HCT116 (cell line): Measurements from ENCODE around the gene ZCCHC2. TPM values are rescaled to one million over a fixed set of nuclear protein-coding genes. Genes with fewer than 3 reads are reported as not detected.

Experiments
- ATAC-seq: fragments of 200-7000 bp; cut with Tn5 transposase; 2 replicates; pipeline ENCODE4 v1.9.1; 2020; ENCODE audit warnings: mild to moderate bottlenecking, moderate library complexity
- BruUV-seq: library from RNA; stranded (reverse); fragments of 400-500 nt; replicated peaks from 2 replicates; lab custom pipeline; 2021; lab: Mats Ljungman, UMichigan
- CTCF ChIA-PET: fragments of 300-600 bp; sonication (Branson Sonifier 250); formaldehyde crosslinking; loops from one replicate; lab custom pipeline; 2021; ENCODE audit warnings: antibody characterized with exemption; lab: Charles Lee
- POLR2A ChIA-PET: fragments of 300-600, 350-600 bp; sonication (Branson Sonifier 250); formaldehyde crosslinking; loops from one replicate; lab custom pipeline; 2021; ENCODE audit warnings: antibody characterized with exemption; lab: Charles Lee
- RAD21 ChIA-PET, 2 experiments: fragments of 300-600 bp; sonication (Branson Sonifier 250); formaldehyde crosslinking; loops; one replicate each; lab custom pipeline; 2023; ENCODE audit warnings: low total read pairs in 2 of 2; ENCODE audit not compliant: uncharacterized antibody in 2 of 2, unreplicated experiment in 2 of 2, low non-redundant PET in 1 of 2; lab: Charles Lee
- DNase-seq: peaks from one replicate; pipeline ENCODE4 v3.0.0-alpha.2; 2010; ENCODE audit warnings: low read depth, low spot score
- H2AFZ ChIP-seq: fragments of 200-600 bp; shearing (Covaris generic), sonication (generic); 2 replicates; pipeline ENCODE4 v1.6.1; 2017; ENCODE audit warnings: low read depth, mixed run types, mixed read lengths, antibody characterized with exemption, low read length; ENCODE audit not compliant: poor library complexity, severe bottlenecking
- H3K27ac ChIP-seq: 2 replicates; pipeline ENCODE4 v1.5.1; 2012; ENCODE audit warnings: low read depth, low read length
- H3K27me3 ChIP-seq: fragments of 200-600 bp; sonication (generic); 2 replicates; pipeline ENCODE4 v1.6.1; 2016; ENCODE audit warnings: mixed run types, low read length, mixed read lengths; ENCODE audit not compliant: insufficient read depth
- H3K36me3 ChIP-seq, 2 experiments: fragments of 200-500 bp in 1 of 2; fragments of 200-600 bp in 1 of 2; sonication (Bioruptor generic) in 1 of 2; sonication (generic) in 1 of 2; 2 replicates each; pipeline versions ENCODE4 v1.5.1 to v1.6.1; 2014 to 2016; ENCODE audit warnings: low read length in 2 of 2, inconsistent platforms in 1 of 2, mixed read lengths in 1 of 2, mixed run types in 1 of 2; ENCODE audit not compliant: insufficient read depth in 2 of 2, control insufficient read depth in 1 of 2
- H3K4me1 ChIP-seq, 2 experiments: fragments of 200-600 bp in 1 of 2; sonication (generic) in 1 of 2; 2 replicates each; pipeline versions ENCODE4 v1.5.1 to v1.6.1; 2012 to 2017; ENCODE audit warnings: low read length in 2 of 2, inconsistent platforms in 1 of 2, mild to moderate bottlenecking in 1 of 2, mixed read lengths in 1 of 2, mixed run types in 1 of 2, moderate library complexity in 1 of 2; ENCODE audit not compliant: insufficient read depth in 2 of 2, control insufficient read depth in 1 of 2
- H3K4me2 ChIP-seq: fragments of 200-600 bp; sonication (generic); 2 replicates; pipeline ENCODE4 v1.6.1; 2017; ENCODE audit warnings: mixed run types, low read length, mixed read lengths
- H3K4me3 ChIP-seq, 2 experiments: fragments of 200-600 bp in 1 of 2; sonication (generic) in 1 of 2; replicated peaks in 1 of 2; 2 replicates each; pipeline ENCODE4 v1.5.1; 2011 to 2016; ENCODE audit warnings: low read length in 2 of 2, control low read depth in 1 of 2, low read depth in 1 of 2, mild to moderate bottlenecking in 1 of 2, mixed read lengths in 1 of 2, mixed run types in 1 of 2
- H3K79me2 ChIP-seq: fragments of 200-600 bp; sonication (generic); 2 replicates; pipeline ENCODE4 v1.6.1; 2017; ENCODE audit warnings: mild to moderate bottlenecking, mixed run types, low read length, moderate library complexity, mixed read lengths; ENCODE audit not compliant: insufficient read depth
- H3K9ac ChIP-seq: fragments of 200-600 bp; sonication (generic); 2 replicates; pipeline ENCODE4 v1.6.1; 2016; ENCODE audit warnings: low read length, mixed read lengths
- H3K9me2 ChIP-seq: fragments of 200-600 bp; sonication (generic), shearing (Covaris generic); 2 replicates; pipeline ENCODE4 v1.6.1; 2017; ENCODE audit warnings: mixed run types, mild to moderate bottlenecking, moderate library complexity; ENCODE audit not compliant: insufficient read depth
- H3K9me3 ChIP-seq, 2 experiments: fragments of 200-500 bp in 1 of 2; fragments of 200-600 bp in 1 of 2; sonication (Bioruptor generic) in 1 of 2; sonication (generic) in 1 of 2; 2 replicates each; pipeline ENCODE4 v1.6.1; 2014 to 2017; ENCODE audit warnings: low read length in 2 of 2, mixed read lengths in 2 of 2, inconsistent platforms in 1 of 2, low read depth in 1 of 2, mild to moderate bottlenecking in 1 of 2, mixed run types in 1 of 2, moderate library complexity in 1 of 2; ENCODE audit not compliant: control insufficient read depth in 1 of 2, insufficient read depth in 1 of 2
- H4K20me1 ChIP-seq: fragments of 200-600 bp; sonication (generic), shearing (Covaris generic); 2 replicates; pipeline ENCODE4 v1.6.1; 2017; ENCODE audit warnings: mixed run types, mild to moderate bottlenecking, moderate library complexity; ENCODE audit not compliant: insufficient read depth
- CBX3 ChIP-seq: IDR thresholded peaks from 2 replicates; pipeline ENCODE4 v1.6.1; 2012; ENCODE audit warnings: low read depth
- EGR1 ChIP-seq: IDR thresholded peaks from 2 replicates; pipeline ENCODE4 v1.6.1; 2012; ENCODE audit warnings: low read depth
- POLR2AphosphoS5 ChIP-seq: IDR thresholded peaks from 2 replicates; pipeline ENCODE4 v1.6.1; 2011; ENCODE audit warnings: mild to moderate bottlenecking, low read depth, low read length, moderate library complexity
- REST ChIP-seq: IDR thresholded peaks from 2 replicates; pipeline ENCODE4 v1.6.1; 2012; ENCODE audit warnings: low read depth
- SIN3A ChIP-seq: IDR thresholded peaks from 2 replicates; pipeline ENCODE4 v1.6.1; 2012; ENCODE audit warnings: low read depth
- SP1 ChIP-seq: IDR thresholded peaks from 2 replicates; pipeline ENCODE4 v1.6.1; 2012; ENCODE audit warnings: low read depth
- TCF7L2 ChIP-seq: IDR thresholded peaks from 2 replicates; pipeline ENCODE4 v1.7.0; 2011; ENCODE audit warnings: borderline replicate concordance, inconsistent platforms; ENCODE audit not compliant: insufficient read depth, insufficient read length; ENCODE audit errors: extremely low read depth
- YY1 ChIP-seq: IDR thresholded peaks from 2 replicates; pipeline ENCODE4 v1.6.1; 2011; ENCODE audit warnings: low read length, low read depth, moderate library complexity, mild to moderate bottlenecking; ENCODE audit not compliant: insufficient replicate concordance; ENCODE audit errors: extremely low read depth
- intact Hi-C: fragments of 100-400 bp; cut with micrococcal nuclease; formaldehyde crosslinking; loops from 2 replicates; pipeline ENCODE4 v1.10.0; 2022
- total RNA-seq: library from RNA; stranded (reverse); gene quantifications from one replicate; pipeline ENCODE4 v1.2.1, GENCODE V29; 2021; ENCODE audit not compliant: unreplicated experiment

Gene ZCCHC2
- total RNA-seq, 1 experiment from 2014 or later, result 17.7 TPM

- H3K79me2 ChIP-seq, result no peaks in the 10 kb centered on the region
- no peak overlapping the region for H3K4me3 ChIP-seq
- no peak for DNase-seq
- H3K9me2 ChIP-seq, result no peaks in the 10 kb centered on the region
- no peak overlapping the region for H3K4me2 ChIP-seq
- H3K4me1 ChIP-seq, result no peaks in the 10 kb centered on the region
- RAD21 ChIA-PET, result no interaction called here
- H4K20me1 ChIP-seq, result no peaks in the 10 kb centered on the region
- POLR2A ChIA-PET, result no interaction called here
- TF ChIP-seq EGR1 (no peak), CBX3 (no peak), YY1 (no peak), SIN3A (no peak), TCF7L2 (no peak), POLR2AphosphoS5 (no peak), SP1 (no peak), REST (no peak)
- H3K36me3 ChIP-seq, result no peaks in the 10 kb centered on the region
- CTCF ChIA-PET, result no interaction called here
- ATAC-seq, result no peak
- H3K27ac ChIP-seq, result no peak overlapping the region
- no peaks in the 10 kb centered on the region for H3K9me3 ChIP-seq
- no TSS peak for BruUV-seq
- intact Hi-C loops, result no loop called here
- H3K9ac ChIP-seq, result no peak overlapping the region
- no peak overlapping the region for H2AFZ ChIP-seq
- H3K27me3 ChIP-seq, result no peaks in the 10 kb centered on the region
These were observed 81.2 kb downstream of the ZCCHC2 start for GRCh38 chr18:62603979-62604378.
